Right hindlimb (tissue), 1 donor: ENCODE results near the gene VGLL4.
"Not testable (repeated sequence)": the region's sequence is repeated elsewhere in the genome, so short reads cannot be mapped to it uniquely, and the experiment has no call there.

Experiments
- DNase-seq: peaks from one replicate; pipeline ENCODE4 v3.0.0-alpha.2; 2018

Gene VGLL4

GRCh38 chr3:11523572-11524101, 120.1 kb downstream of the VGLL4 start:
- DNase-seq, result peak; percentile 85

DNA sequence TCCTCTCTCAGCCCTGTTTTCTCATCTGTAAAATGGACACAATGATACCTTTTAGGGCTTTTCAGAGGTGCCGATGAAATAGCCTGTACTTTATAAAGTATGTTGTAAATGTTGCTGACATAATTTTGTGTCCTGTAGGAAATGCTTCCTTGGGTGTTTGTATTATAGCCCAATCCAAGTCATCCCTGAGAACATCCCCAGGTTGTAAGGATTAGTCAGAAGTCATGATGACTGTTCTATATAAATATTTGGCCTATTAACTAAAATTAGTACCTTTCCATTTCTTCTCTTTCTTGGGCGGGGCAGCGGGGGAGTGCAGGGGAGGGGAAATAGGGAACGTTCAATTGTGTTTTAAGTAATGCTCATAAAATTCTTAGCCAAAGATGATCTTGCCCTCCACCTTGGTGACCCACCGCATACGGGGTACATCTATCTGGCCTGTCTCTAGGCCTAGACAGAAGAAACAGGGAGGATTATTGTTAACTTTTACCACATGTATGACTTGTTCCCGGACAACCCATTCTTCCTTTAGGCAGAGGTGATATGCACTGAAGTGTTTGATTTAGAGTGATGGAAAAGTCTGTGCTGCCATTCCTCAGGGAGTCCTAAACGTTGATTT, 120.7 kb downstream of the VGLL4 start:
- no peak for DNase-seq

- DNase-seq, result no peak
Measured at GRCh38 chr3:11522398-11522715, 121.4 kb downstream of the VGLL4 start.

DNA sequence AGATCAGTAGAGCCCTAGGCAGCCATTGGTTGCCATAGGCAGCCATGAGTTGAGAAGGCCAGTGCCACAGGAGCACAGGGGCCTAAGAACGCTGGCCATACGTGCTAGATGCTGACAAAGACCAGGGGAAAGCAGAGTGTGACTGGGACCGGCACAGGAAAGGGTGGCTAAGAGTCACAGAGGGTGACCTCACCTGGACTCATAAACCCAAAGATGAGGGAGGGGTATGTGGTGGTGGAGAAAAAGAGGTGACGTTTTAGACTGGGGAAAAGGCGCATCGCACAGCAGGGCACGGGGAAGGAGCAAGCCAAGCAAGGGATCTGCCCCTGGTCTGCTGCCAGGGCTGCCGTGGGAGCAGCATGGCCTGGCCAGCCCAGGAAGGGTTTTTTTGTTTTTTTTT, 122.5 kb downstream of the VGLL4 start:
- DNase-seq, result no peak

DNA sequence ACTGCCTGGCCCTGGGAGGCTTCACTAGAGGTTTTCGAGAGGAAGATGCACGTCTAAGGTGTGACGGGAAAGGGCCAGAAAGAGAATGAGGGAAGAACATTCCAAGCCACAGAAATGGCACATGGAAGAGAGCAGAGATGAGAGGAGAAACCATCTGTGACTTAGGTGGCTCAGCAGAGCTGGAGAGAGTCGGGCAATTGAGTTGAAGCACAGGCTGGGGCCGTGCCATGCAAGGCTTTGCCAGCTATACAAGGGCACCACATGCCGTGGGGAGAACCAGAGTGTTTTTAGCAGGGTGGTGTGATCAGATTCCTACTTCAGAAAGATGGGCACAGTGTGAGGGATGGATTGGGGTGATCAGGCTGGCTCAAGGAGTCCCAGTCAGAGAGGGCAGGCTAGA, 126.1 kb downstream of the VGLL4 start:
- no peak for DNase-seq

GRCh38 chr3:11514191-11514821, 129.4 kb downstream of the VGLL4 start:
- DNase-seq, result peak; percentile 49

DNA sequence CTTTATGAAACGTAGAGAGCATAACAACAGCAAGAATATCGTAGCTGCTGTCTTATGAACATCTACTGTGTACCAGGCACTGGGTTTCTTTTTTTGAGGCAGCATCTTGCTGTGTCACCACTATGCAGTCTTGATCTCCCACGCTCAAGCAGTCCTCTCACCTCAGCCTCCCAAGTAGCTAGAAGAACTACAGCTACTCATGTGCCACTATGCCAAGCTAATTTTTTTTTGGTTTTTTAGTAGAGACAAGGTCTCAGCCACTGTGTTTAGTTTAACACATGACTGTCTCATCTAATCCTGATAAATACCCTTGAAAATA, 129.9 kb downstream of the VGLL4 start:
- DNase-seq, result no peak

- DNase-seq, result not testable (repeated sequence)
Measured at GRCh38 chr3:11513125-11513816, 130.4 kb downstream of the VGLL4 start.

- DNase-seq, result not testable (repeated sequence)
Measured at GRCh38 chr3:11511606-11512005, 132.1 kb downstream of the VGLL4 start.

DNA sequence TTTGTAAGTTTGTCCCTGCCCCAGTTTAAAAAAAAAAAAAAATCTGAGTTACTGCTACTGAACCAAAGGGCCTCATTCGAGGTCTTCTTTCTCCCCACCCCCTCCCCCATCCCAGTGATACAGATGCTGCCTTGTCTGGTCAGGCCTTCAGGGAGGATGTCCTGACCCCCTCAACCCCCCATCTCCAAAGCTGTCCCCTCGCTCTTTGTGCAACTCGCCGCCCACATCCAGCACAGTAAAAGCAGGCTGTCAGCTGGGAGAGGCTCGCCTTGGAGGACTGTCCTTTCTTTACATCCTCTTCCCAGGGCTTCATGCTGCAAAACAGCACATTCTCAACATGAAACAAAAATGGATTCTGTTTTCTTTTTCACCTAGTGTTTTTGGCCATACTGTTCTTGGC, 133.4 kb downstream of the VGLL4 start:
- no peak for DNase-seq

- no peak for DNase-seq
Measured at GRCh38 chr3:11510001-11510340, 133.7 kb downstream of the VGLL4 start.

- DNase-seq, result peak; percentile 74
Measured at GRCh38 chr3:11509173-11510000, 134.3 kb downstream of the VGLL4 start.

GRCh38 chr3:11508346-11509172, 135.2 kb downstream of the VGLL4 start:
- no peak for DNase-seq

- DNase-seq, result no peak
Measured at GRCh38 chr3:11507719-11508118, 136.0 kb downstream of the VGLL4 start.
